Stimulated activated CD8-positive, alpha-beta memory T cell treated with anti-CD3 and anti-CD28 coated beads, Interleukin-7, amount 100 ng/mL, for 4 hours (primary cell): ENCODE results near the gene BTF3.
A peak's percentile ranks its signal among the peaks of the same experiment; 100 is the strongest.
"Not testable (repeated sequence)": the region's sequence is repeated elsewhere in the genome, so short reads cannot be mapped to it uniquely, and the experiment has no call there.

ENCODE experiments used
- DNase-seq, 2 donors: peaks; one replicate each; pipeline ENCODE4 v3.0.0-alpha.2; 2020; ENCODE audit warnings: low read depth in 2 of 2

BTF3 gene

GRCh38 chr5:73498057-73498992 lies at the start of gene BTF3:
TSS of gene BTF3 (plus strand) at chr5:73498442. CDS start at chr5:73498668, 226 bp downstream.
- peak; percentile 90 to 92 for DNase-seq

- no peak for DNase-seq
Measured at GRCh38 chr5:73448463-73449136, 49.6 kb upstream of the BTF3 start, which contains the start of gene FOXD1. TSS of gene FOXD1 (minus strand) at chr5:73448777. CDS start at chr5:73448362, 415 bp downstream.

GRCh38 chr5:73450137-73450536 lies 48.1 kb upstream of the BTF3 start:
- no peak for DNase-seq

GRCh38 chr5:73450672-73451223 lies 47.5 kb upstream of the BTF3 start:
- no peak for DNase-seq

DNA sequence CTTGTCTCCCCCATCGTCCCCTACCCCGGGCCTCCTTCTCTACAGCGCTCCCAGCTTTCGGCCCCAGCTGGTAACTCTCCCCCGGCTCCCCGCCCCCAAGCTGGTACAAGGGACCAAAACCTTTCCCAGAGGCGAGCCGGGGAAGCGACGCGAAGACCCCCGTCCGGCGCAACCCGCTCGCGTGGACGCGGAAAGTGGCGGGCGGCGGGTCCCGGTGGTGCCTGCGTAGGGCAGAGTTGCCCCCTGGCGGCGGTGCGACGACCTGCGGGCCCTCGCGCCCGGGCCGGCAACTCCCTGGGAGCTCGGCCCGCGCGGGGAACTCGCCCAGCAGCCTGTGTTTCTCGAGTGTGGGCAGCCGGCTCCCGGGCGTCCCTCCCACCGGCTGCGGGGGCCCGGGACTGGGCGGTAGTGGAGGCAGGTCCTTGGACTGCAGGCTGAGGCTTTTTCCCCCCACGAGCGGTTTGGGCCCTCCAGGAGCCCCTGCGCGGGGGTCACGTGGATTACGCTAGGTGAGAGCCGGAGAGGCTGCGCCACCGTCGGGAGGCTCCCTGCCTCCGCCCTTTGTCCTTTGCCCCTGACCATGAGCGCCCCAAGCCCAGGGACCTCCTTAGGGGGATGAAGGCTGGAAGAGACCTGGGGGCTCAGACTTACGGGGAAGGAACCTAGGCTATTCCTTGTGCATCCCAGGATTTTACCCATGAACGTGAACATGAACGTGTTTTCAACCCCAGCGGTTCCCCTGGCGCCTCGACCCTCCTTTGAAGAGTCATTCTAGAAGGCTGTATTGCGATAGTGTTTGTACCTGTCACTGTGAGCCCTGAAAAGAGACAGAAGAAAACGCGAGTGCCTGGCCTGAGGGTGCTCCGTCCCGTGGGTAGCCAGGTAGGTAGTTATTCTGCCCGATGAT lies 46.8 kb upstream of the BTF3 start:
- peak in 1 of 2 donors; percentile 47 for DNase-seq

- DNase-seq = no peak
Measured at GRCh38 chr5:73452215-73452614, 46.0 kb upstream of the BTF3 start.

- DNase-seq = no peak
Measured at GRCh38 chr5:73454379-73455036, 43.7 kb upstream of the BTF3 start.

DNA sequence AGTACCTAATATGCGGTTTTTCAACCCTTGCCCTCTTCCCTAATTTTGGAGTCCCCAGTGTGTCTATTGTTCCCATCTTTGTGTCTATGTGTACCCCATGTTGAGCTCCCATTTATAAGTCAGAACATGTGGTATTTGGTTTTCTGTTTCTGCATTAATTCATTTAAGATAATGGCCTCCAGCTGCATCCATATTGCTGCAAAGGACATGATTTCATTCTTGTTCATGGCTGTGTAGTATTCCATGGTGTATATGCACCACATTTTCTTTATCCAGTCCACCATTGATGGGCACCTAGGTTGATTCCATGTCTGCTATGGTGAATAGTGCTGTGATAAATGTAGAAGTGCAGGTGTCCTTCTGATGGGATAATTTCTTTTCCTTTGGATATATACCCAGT lies 41.8 kb upstream of the BTF3 start:
- DNase-seq = not testable (repeated sequence)

DNA sequence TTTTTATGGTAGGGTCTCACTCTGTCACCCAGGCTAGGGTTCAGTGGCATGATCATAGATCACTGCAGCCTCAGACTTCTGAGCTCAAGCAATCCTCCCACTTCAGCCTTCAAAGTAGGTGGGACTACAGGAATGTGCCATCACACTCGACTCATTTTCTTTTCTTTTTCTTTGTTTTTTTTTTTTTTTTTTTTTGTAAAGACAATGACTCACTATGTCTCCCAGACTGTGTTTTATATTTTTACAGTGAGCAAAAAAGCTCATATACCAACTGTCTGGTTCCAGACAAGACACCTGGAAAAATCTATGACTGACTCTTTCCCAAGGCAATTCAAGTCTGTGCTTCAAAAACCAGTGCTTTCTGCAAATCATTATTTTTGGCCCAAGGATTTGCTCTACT lies 38.9 kb upstream of the BTF3 start:
- DNase-seq = no peak

GRCh38 chr5:73460133-73460532 lies 38.1 kb upstream of the BTF3 start:
- DNase-seq = no peak

DNA sequence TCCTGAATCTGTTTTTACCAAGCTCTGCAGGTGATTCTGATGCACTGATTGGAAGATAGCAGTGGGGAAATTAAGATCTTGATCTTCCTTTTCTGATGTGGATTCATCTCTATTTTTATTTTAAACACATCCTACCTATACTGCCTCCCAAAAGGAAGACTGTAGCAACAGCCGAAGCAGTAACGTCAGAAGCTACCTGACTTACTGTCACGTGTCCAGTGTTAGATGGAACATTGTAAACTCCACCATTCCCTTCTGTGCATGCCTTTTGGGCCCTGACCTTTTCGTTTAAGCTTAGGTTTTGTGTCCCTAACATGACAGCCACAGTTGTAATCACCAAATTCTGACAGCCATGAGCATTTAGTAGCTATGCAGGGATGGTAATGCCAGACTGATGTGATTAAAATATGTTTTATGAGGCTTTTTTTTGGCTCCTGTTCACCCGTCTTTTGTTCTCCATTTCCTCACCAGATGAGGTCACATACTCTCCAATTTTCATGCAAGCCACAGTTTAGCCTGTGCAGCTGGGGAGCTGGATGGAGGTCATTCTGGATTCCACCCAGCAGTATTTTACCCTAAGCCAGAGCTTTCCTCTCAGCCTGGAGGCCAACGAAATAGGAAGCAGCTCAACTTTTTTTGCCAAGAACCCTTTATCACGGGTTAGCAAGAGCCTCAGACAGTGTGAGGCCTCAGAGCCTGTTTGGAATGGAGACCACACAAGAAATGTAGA lies 34.1 kb upstream of the BTF3 start:
- no peak for DNase-seq

- DNase-seq = not testable (repeated sequence)
Measured at GRCh38 chr5:73468638-73469037, 29.6 kb upstream of the BTF3 start.

DNA sequence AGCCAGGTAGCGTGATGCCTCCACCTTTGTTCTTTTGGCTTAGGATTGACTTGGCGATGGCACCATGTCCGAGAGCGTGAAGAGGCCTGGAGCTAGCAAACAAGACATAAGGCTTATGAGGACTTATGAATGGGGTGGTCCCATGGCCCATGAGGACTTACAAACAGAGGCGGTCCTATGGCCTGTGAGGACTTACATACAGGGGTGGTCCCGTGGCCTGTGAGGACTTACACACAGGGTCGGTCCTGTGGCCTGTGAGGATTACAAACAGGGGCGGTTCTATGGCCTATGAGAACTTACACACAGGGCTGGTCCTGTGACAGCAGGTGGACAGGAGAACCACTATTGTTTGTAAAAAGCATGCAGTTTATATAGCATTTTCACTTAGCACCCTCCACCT lies 28.4 kb upstream of the BTF3 start:
- no peak for DNase-seq

DNA sequence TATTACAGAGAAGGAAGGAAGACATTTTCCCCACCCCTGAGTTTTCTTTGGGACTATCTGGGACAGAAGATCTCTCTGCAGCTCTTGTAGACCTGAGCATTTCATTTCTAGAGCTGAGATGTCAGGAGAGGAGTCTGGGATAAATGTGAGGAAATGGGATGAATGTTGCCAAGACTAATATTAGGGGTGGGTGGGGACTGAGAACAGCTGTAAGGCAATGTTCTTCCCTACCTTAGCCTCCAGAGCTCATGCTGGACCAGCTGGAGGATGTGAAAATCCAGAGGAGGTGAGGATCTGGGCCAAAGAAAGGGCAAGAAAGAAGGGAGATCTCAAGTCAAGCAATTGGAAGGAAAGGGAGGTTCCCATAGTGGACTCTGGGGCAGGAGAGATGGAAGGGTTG lies 26.6 kb upstream of the BTF3 start:
- no peak for DNase-seq

- no peak for DNase-seq
Measured at GRCh38 chr5:73472116-73472515, 26.1 kb upstream of the BTF3 start.

DNA sequence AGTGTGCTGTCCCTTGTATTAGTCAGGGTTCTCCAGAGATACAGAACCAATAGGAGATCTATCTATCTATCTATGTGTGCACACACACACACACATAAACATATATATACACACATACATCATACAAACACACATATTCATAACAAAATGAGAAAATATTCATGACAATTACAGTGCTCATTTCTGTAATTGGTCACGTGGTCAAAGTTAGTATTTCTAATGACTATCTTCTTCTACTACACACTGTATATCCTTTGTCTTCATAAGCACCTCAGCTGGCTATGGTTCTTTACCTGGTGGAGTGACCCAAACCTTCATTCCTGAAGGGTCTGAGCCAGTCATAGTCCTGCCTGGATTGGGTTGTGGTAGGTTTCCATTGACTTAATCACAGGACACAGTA lies 17.7 kb upstream of the BTF3 start:
- DNase-seq = no peak

DNA sequence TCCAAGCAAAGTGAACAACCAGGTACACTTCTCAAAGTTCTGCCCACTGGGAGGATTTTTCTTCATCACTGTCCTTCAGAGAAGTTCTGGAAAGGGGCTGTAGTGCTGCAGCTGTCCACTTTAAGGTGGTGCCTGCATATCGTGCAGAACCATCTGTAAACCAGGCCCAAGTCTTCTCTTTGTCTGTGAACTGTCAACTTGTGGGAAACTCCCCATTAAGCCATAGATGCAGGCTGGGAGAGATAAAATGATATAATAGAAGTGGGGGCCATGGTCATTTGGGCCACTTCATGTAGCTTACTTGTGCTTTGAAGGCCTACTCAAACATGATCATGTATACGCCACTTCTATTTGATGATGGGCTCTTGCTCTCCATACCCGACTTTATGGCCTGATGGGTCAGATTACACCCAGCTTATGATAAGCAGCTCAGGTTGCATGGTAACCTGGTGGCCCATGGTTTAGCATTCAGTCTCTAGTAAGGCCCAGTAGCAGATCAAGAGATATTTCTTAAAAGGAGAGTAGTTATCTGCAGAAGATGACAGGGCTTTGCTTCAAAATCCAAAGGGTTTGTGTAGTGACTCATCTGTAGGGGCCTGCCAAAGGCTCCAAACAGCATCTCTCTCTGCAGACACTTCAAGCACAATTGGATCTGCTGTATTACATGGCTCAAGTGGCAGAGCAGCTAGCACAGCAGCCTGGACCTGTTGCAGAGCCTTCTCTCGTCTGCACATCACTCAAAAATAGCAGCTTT lies 15.7 kb upstream of the BTF3 start:
- no peak for DNase-seq

- DNase-seq = no peak
Measured at GRCh38 chr5:73483676-73484075, 14.6 kb upstream of the BTF3 start.

DNA sequence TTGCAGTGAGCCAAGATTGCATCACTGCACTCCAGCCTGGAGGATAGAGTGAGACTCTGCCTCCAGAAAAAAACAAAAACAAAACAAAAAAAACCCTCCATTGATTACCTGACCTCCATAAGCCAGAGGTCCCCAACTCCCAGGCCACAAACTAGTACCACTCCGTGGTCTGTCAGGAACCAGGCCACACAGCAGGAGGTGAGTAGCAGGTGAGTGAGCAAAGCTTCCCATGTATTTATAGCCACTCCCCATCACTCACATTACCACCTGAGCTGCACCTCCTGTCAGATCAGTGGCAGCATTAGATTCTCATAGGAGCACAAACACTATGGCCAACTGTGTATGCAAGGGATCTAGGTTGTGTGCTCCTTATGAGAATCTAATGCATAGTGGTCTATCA lies 13.7 kb upstream of the BTF3 start:
- no peak for DNase-seq

GRCh38 chr5:73485715-73486114 lies 12.5 kb upstream of the BTF3 start:
- DNase-seq = no peak
